Inflammatory macrophage treated with lipopolysaccharide for 1 hour (primary cell): ENCODE data around the gene LRMDA.
A peak's percentile ranks its signal among the peaks of the same experiment; 100 is the strongest.

ENCODE experiments used
- DNase-seq, 2 donors: peaks; one replicate each; pipeline ENCODE4 v3.0.0-alpha.2; 2020 to 2022

The LRMDA gene

DNA sequence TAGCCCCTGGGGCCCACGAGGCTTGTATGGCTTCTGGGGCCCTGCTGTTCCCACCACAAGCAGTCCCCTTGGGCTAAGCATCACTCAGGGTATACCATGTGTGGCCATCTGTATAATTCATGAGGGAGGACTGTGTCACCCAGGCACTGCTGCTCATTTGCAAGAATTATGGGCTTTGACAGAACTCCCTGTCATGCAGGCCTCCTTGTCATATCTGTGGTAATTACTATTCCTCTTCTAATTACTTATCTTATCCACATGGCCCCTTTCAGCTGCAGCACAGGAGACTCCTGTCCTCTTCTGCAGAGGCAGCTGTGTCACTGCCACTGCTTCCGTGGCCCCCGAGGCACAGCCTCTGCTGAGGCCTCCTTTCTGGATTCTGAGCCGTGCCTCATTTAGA, 46.3 kb downstream of the LRMDA start:
- no peak for DNase-seq

DNA sequence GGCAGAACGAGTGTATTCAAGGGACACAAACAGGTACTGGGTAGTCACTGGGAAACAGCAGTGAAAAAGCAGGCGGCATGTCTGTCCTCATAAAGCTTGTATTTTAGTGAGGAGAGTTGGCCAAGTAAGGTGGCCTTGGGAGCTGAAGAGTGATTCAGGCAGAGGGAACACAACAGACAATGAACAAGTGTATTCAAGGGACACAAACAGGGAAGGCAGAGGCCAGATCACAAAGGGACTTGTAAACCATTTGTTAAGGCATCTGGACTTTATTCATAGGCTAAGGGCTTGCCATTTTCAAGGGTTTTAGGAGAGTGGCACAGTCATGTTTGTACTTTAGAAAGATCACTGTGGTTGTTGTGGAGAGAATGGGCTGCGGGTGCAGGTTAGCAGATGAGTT, 49.0 kb downstream of the LRMDA start:
- DNase-seq, result no peak

DNA sequence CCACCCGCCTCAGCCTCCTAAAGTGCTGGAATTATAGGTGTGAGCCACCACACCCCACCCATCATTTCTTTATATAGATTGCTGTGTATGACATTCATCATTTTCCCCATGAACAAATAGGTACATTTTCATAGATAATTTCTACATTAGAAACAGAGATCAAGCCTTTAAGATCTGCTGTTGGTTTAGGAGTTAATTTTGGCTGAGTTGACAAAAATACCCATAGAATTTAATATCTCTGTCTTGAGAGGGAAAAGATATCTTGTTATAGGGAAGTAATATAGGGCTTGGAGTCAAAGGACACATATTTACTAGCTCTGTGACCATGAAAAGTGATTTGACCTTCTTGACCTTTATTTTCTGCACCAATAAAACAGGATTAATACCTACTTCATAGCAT, 51.8 kb downstream of the LRMDA start:
- no peak for DNase-seq

DNA sequence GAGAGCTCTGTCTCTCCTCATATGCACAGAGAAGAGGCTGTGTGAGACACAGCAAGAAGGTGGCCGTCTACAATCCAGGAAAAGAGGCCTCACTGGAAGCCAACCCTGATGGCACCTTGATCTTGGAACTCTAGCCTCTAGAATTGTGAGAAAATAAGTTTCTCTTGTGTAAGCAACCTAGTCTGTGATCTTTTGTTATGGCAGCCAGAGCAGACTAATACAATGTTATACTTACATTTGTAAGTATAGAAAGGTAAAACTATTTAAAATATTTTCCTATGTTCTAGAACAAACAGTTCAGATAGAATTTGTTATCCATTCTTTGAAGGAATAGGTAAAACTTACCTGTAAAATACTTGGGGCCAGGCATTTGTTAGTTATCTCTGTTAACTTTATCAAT, 53.3 kb downstream of the LRMDA start:
- DNase-seq, result no peak

DNA sequence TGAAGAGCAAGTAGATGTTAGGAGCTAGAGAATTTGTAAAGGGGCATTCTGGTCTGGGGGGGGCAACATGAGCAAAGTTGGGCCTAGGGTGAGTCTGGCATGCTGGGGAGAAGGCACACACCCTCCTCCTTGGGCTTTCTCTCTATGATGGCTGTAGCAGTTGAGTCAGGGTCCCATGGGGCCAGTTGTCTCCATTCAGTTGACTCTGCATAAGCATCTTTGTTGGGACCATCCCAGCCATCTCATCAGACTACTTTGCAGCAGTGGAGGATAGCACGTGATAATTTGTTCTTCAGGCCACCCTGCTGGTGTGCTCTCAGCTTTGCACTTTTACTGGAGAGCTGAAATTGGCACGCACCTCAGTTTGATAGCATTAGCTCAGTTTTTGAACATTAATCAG, 55.2 kb downstream of the LRMDA start:
- no peak for DNase-seq

DNA sequence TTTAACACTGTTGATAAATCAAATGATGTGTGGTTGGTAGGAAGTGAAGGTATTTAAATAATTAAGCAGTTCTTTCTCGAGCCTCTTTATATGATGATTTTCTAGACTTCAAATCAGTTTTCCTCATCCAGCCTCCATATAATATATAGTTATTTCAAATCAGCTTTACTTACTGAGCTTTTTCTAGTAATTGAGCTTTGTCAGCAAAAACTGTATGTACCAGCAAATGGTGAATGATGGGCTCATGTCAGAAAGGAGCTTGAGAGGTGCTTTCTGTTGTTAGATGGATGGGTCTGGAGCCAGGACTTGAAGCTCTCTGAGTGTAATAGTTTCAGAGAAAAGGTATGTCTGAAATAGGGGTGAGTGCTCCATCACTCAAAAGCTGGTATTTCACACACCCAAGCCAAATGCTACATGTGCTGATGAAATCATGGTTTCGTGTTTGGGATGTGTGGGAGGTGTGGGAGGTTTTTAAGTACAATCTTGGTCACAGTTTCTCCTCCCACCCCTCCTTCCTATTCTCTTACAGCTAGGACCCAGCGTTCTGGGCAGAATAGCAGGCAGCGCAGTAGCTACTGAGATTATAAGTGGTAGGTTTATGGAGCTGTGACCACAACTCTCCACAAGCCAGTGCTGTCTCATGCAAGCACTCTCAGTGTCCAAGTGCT, 55.8 kb downstream of the LRMDA start:
- peak; percentile 48 to 67 for DNase-seq

DNA sequence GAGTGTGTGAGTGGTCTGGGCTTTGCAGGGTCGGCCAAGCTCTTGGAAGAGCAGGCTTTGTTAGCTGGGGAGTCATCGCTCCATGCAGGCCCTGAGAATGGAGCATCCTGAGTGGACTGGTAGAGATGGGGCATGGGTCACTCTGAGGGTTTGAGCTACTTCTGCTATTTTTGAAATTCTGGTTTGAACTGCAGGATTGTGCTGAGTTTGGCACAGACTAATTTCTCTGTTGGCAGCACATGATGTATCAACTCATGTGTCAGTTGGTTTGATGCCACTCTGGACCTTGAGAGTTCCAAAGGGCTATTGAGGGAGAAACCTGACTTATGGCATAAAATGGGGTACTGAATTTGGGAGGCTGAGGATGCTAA, 56.3 kb downstream of the LRMDA start:
- no peak for DNase-seq

DNA sequence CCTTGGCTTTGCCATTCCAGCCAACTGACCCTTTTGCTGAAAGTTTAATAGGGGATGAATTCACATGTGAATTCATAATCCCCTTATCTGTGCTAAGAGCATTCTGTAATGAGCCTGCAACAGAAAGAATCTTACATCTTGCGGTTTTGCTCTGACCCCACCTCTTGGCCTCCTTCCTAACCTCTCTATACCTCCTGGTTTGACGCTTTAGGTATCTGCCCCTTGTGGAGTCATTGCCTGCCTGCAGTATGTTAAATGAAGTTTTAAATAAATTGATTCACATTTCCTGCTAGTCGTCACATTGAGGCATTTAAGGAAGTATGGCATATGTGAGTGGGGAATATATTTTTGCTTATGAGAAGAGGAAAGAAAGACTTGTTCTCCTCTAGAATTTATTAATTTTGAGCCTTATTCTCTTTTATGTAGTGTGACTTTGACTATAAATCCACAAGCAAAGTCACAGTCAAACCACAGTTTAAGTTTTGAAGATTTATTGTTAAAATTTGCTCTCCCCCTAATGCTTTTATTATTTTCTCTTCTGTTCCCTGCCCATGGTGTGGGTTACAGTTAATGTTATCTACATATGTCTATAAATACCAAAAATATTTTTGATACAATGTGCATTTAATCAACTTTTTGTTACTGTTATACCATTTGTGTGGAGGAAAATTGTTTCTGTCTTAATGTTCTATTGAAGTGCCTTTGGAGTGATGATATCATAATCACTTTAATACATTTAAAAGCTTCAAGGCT, 60.9 kb downstream of the LRMDA start:
- no peak for DNase-seq

DNA sequence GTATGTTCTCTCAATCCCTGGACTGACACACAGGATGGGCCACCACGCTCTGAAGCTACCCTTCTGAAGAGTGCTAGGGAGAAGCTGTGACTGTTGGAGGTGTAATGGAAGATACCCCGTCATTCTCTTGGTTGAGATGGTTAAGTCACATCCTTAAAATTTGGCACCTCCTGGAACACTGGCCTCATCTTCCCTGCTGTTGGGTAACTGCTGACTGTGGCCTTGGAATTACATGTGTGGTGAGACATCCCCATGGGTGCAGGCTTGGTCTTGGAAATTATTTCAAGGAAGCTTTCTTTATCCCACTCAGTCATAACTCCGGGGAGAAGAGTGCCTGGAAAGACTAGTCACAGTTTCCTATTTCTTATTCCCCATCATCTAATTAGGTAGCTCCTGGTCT, 62.0 kb downstream of the LRMDA start:
- DNase-seq, result no peak

DNA sequence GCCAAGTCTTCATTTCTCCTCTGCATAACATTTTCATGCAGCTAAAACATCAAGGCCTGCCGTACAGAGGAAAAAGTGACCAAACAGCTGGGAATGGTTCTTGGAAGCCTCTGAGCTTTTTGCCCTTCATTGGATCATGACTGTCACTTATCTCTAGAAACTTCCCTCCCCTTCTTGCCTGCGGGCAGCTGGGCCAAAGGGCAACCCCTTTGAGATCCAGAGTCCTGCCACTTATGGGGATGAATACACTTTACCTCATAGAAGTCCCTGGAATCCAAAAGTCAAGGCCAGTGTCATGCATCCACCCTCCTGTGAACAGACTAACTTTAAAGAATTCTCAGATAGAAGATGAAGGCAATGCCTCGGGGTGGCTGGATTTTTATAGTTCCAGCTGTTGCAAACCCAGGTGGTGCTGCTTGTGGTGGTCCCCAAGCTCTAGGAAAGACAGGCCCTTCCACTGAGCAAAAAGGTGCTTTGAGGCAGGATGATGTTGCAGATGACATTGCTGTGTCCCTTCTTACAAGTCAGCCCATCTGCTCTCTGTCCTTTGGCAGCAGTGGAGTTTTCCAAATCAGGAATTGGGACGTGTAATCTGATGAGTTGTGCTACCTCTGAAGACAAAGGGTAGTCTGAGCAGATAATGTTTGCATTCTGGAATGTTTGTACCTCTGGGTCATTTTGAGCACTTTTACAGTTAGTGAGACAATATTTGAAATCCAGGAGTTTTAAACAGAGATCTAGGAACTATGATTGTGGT, 64.2 kb downstream of the LRMDA start:
- DNase-seq, result no peak

DNA sequence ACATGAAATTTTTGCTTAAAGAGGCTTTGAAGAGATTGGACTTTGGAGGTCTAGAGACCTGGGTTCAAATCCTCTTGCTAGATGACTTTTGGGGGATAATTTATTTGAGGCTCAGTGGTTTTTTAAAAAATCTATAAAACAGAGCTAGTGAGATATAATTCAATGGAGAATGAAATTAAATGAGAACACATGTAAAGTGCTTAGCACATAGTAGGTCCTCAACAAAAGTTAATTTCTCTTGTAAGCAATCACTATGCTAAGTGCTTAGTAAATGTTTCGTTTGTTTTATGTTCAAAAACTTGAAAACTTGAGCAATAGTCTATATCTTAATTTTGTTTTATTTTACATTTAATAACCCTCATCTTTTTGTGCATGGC, 64.8 kb downstream of the LRMDA start:
- no peak for DNase-seq

DNA sequence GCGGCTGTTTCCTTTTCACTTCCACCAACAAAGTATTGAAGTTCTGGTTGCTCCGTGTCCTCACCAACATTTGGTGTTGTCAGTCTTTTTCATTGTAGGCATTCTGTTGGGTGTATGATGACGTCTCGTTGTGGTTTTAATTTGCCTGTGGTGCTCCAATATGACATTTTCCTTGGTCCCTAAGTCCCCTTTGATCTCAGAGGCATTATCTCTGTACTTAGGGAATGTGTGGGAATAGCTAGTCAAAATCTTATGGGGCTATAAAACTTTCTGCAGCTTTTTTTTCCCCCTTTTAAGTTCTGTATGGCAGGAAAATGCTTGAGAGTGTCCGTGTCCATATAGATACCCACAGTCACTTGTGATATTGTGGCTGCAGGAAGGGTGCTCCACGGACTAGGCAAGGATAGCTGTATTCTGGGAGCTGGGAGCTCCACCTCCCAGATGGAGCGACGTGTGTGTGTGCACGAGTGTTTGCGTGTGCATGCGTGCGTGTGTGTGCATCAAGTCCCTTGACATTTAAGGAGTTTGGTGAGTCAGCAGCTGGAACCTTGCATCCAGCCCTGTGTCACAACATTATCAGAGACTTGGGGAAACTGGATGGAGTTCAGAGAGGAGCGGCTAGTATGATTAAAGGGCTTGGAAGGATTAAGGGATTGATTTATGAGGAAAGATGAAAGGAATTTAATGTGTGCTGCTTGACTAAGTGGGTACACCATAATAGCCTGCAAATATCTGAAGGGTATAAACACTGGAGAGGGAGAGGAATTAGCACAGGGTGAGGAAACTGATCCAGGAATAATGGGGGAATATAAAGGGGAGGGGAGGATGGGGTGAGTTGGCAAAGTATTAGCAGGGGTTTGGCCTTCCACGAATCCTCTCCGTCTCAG, 66.8 kb downstream of the LRMDA start:
- DNase-seq, result no peak

DNA sequence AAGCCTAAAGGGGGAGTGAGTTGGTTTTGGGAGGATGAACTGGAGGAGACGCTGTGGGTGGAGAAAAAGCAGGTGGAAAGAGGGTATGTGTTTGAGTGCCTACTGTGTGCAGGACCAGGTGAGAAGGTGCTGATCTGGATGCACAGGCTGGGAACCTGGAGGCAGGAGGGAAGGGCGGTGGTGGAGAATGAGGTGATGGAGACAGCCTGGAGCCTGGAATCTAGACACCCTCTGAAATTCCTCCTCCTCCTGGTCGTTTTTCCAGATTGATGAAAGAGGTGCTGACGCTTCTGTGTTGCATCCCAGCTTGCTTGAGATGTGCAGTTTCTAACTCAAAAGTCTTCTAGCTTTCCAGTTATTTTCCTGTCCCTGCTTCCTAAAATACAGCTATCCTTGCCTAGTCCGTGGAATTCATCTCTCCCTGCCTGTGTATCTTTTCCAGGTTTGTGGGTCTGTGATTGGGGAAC, 67.5 kb downstream of the LRMDA start:
- DNase-seq, result no peak

DNA sequence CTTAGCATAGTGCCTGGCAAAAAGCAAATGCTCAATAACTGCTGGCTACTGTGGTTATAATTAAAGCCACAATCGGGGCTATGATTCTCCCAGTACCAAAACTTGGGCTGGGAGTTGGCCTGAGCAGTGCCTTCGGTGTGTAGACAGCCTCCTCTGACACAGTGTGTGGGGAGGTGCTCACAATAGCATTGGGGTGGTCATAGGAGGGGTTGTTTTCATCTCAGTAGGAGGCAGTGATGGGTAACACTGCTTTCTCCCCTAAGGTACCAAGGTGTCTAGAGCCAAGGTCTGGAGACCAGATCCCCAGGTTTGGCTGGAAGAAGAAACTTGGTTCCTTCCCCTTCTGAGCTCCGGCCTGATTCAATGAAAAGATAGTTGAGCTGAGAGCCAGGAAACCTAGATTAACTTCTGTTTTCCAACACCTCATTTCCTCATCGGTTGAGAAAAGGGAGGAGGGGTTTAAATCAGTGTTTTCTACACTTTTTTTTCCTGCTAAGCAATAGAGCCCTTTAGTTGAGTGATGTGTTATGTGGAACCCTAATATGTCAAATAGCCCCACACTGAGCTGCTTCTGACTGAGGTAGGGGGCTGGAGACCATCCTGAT, 68.2 kb downstream of the LRMDA start:
- DNase-seq, result no peak

DNA sequence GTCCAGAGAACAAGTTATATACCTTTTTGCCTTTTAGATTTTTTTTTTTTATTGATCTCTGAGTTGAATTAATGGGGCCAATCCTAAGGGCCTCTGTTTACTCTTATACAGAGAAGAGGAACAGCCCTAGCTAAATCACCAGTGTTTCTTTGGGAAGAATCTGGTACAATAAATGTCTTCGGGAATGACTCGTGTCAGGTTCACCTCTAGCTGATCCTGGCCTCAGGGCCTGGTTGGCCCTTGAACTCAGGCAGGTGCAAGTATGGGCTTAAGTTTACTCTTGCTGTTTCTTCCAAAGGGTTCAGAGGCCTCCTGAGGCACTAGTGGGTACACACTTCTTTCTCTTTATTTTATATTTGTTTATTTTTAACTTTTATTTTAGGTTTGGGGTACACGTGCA, 71.0 kb downstream of the LRMDA start:
- DNase-seq, result no peak

DNA sequence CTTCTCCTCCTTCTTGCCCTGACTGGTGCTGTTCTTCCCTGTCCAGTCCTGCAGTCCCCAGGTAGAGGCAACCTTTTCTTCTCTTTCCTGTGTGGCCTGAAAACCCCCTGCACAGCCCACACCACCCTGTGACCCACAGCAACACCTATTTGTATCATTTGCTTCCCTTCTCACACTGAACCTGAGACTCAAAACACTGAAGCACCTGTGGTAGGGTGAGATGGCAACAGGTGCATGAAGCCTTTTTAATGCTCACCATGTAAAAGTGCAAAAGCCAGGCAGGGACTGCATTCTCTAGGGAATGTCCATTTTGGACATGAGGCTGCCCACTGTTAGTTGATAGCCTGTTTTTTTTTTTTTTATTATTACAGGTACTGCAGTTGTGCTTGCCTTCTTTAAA, 71.4 kb downstream of the LRMDA start:
- no peak for DNase-seq

DNA sequence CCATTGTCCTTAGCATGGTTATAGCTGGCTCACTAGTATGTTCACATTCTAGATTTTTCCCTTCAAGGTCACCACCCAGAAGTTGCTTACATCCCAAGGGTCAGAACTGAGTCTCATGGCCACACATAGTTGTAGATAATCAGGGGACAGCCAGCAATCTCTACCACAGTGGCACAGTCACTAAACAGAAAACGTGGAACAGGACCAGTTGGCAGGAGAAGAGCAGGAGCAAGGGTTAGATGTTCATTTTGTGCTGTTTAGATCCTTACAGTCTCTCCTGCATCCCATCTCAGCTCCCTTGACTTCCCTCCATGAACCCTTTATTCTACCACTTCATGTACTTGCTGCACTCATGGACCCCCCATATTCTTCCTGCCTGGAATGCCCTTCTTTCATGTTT, 73.9 kb downstream of the LRMDA start:
- no peak for DNase-seq

DNA sequence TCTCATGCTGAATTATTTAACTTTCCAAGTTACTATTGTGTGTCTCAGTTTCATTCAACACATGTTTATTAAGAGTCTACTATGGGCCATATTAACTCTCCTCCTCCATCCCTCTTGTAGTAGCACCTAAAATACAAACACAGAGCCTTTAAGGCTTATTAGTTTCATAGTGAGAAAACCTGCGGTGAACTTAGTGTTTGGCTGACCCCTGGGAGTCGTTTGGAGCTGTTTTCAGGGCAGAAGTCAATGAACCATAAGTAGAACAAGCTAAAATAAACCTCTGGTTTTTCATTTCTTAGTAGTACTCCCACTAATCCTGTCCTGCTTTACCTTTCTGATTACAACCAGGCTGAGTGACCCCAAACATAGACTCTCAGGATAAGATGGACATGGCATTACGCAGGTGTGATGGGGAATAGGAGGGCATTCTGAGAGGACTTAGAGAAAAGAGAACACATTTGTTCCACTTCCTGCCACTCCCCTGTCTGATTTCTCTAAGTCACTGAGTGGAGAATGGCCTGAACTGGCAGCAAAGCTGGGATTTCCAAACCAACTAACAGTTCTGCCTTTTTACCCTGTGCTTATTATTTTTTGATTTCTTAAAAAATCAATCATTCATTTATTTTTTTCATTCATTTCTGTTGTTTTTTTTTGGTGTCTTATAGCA, 74.5 kb downstream of the LRMDA start:
- DNase-seq, result peak in 1 of 2 donors; percentile 35

DNA sequence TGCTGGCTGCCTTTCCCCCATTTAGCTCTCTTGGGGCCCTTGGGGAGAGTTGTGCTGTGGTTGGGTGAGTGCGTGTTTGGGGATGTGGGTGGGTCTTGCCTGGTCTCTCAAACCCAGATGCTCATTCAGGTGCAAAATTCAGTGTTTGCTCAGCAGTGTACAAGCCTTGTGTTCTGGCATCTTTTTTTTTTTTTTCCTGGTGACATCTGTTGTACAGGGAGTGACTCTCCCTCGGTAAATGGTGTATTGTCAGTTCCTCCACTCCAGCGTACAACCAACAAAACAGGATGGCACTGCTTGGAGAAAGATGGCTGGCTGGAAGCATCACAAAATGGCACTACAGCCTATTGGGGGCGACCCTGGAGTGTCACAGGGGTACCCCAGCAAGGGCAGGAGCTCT, 75.5 kb downstream of the LRMDA start:
- DNase-seq, result no peak

DNA sequence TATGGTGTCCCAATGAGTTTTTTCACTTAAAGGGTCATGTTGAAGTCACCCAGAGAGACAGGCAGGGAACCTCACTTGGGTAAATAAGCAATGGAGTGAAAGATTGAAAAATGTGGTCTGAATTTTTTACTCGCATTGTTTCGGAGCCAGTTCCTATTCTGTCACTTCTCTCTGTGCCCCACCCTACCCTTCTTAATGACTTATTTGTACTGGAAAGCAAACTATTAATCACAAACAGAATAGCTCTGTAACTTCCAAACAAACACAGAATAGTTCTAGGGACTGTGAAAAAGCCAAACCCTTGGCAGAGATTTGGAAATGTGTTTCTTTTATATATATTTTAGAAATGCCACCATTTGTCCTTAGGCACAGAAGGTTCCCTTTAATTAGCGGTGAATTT, 76.0 kb downstream of the LRMDA start:
- DNase-seq, result no peak

DNA sequence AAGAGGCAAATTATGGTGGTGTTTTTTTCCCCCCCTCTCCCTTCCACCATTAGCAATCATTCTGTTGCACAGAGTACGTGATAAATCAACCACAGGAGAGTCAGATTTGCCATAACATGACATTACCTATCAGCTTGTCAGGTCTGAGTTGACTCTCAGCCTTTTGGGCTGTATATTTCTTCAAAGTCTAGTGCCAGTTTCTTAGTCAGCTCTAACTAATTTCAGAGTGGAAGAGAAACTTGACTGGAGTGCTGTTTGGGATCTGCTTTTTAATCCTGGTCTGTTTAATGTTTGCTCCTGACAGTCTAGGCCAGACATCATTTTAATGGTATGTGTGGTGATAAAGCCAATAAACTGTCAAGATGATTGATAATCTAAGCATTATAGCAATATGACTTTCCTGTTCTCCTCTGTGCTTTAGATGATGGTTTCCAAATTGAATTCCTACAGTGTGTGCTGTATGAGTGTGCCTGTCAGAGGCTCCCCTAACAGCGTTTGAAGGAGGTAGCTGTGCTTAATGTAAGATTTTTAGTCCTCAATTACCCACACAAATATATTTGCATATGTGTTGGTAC, 76.9 kb downstream of the LRMDA start:
- DNase-seq, result no peak
